ENCODE measurements around the gene INTS6. TPM values are rescaled to one million over a fixed set of nuclear protein-coding genes. Genes with fewer than 3 reads are reported as not detected.

Gene INTS6
- total and polyA plus RNA-seq, 2 of the 4 experiments (the other 2 are of a cell fraction) = 12.9 to 42.3 TPM

- no peak for TF ChIP-seq USF2 (IDR thresholded peaks at IDR 0.05; ENCODE audit: low read depth, low read length)
- TF ChIP-seq ELK1 (IDR thresholded peaks at IDR 0.05; ENCODE audit: borderline replicate concordance, low read depth, low read length) = no peak
- TF ChIP-seq RCOR1 (IDR thresholded peaks at IDR 0.05; ENCODE audit: insufficient replicate concordance, low read length) = no peak
These were observed 33.7 kb downstream of the INTS6 start (continued) for GRCh38 chr13:51419001-51419636.
